HG02798 (cell line): ENCODE data around the gene DUSP11.
"Not testable (repeated sequence)": the region's sequence is repeated elsewhere in the genome, so short reads cannot be mapped to it uniquely, and the experiment has no call there.

ENCODE experiments used
- ATAC-seq: cut with Tn5 transposase; IDR thresholded peaks from one replicate; pipeline ENCODE4 v1.9.1; 2021; ENCODE audit warnings: mild to moderate bottlenecking; ENCODE audit not compliant: unreplicated experiment, poor library complexity

Gene DUSP11

DNA sequence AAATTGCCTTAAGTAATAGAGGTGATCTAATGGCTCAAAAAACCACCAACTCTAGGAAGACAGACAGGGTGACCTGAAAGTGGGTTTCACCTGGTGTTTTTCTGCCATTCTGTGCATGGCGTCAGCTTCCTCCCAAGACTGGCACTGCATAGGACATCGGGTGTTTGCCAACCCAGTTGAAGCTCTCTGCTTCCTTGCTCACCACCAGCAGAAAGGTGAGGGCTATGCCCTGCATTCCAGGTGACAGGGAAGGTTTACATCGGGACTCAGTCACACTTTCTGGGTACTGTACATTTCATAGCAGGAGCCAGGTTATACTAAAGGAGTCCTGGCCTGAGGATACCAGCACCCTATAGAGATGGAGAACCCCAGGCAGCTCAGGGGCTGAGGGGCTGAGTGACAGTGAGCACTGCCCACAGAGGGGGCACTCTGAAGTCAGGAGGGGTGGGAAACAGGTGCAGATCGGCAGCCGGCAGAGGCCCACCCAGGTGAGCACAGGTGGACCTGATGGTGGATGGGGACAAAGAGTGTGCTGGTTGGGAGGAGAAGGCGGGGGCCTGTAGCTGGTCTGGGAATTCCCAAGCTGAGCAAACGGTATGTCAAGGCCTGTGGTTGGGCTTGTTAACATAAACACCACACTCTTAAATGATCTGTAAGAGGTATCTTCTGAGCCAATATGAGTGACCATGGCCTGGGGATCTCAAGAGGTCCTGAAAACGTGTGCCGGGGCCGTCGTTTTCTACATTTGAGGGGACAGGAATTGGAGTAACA is 60.9 kb downstream of the DUSP11 start:
- no peak for ATAC-seq

DNA sequence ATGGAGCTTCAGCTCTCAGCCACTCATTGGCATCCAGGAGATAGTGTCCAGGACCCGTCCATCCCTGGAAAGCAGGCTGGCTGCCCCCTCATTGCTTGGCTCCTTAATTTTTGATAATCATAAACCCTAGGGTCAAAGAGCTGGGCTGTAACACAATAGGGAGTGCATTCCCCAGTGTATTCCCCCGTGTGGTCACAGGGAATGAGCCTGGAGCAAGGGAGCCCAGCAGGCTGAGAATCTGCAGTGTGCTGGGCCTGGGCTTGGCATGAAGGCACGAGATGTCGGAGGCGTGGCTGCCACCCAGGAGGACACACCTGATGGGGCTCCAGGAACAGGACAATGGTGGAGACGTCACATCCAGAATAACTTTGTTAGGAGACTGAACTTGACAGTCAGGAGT is 61.5 kb downstream of the DUSP11 start:
- no peak for ATAC-seq

DNA sequence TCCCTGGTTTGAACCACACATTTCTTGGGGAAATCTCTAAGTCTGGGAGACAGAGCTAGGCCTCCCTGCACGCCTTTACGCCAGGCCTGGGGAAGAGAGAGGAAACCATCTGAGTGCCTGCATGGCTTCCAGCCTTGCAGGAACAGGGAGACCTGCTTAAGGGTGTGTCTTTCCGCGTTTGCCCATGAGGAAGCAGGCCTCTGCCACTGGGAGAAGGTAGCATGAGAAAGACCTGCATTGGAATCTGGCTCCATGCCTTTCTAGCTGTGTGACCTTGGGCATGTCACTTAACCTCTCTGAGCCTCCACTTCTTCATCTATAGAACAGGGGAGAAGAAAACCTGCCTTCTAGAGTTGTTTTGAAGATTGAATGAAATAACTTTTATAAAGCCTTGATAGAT is 62.2 kb downstream of the DUSP11 start:
- ATAC-seq: not testable (repeated sequence)

DNA sequence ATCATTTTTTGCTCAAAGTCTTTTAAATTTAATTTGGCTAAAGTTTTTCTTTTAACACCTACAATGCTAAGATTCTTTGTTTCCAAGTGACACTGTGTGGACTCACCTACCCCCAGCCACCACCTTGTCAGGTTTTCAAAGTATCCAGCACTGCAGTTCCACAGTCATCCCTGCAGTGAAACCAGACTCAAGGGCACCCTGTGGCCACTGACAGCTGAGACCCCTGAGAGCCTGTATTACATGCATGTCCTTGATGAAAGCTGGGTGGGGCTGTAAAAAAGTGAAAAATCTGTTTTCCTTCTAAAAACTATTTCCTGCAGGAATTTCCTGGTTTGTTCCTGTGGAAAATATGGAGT is 62.7 kb downstream of the DUSP11 start:
- no peak for ATAC-seq

DNA sequence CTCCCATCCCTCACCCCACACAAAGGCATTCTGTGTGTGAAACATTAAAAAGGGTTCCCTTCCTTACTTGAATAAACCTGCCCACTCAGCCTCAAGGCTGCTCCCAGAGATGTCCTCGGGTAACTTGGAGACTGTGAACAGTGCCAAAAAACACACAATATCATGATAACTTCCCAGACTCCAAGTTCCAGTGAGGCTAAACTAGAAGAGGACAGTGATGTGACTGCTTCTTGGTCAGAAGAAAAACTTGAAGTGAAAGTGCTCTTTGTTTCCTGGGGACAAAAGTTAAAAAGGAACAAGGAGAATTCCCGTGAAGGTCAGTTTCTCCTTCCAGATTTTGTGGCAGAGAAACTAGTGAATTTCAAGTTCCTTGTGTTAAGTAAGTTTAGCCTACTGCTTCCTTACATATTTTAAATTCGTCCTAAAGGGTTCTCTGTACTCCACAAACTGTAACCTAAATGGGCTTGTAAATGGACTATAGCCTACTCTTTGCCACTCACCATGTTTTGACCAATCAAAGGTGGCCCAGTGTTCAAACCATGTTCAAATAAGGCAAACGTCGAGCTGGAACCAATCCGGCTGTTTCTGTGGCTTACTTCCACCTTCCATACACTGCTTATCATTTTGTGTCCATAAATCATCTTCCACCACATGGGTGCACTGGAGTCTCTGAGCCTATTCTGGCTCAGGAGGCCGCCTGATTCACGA is 63.2 kb downstream of the DUSP11 start:
- ATAC-seq: no peak

DNA sequence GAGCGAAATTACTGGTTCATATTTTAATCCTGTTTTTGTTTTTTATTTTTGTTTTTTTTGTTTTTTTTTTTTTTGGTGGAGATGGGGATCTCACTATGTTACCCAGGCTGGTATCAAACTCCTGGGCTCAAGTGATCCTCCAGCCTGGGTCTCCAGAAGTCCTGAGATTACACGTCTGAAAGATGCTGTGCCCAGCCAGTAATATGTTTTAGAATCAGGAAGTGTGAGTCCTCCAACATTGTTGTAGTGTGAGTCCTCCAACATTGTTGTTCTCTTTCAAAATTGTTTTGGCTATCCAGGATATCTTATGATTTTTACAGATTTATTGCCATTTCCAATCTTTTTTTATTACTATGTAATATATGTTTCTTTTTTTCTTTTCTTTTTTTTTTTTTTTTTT is 65.8 kb downstream of the DUSP11 start:
- no peak for ATAC-seq
